Keratinocyte (primary cell): ENCODE measurements around the gene CACNA2D1.

Experiments
- CTCF ChIP-seq, 3 experiments: IDR thresholded peaks in 1 of 3; conservative IDR thresholded peaks in 1 of 3; optimal IDR thresholded peaks in 1 of 3; 2 replicates in 2 of 3; 3 replicates in 1 of 3; pipeline versions ENCODE3 to v1.5.1; 2011; ENCODE audit warnings: low read length in 3 of 3, mild to moderate bottlenecking in 3 of 3, moderate library complexity in 2 of 3, control low read depth in 1 of 3, inconsistent platforms in 1 of 3; ENCODE audit not compliant: insufficient read depth in 2 of 3; ENCODE audit errors: extremely low read depth in 1 of 3
- EZH2 ChIP-seq: IDR thresholded peaks from one replicate; pipeline ENCODE4 v1.6.1; 2012; ENCODE audit warnings: inconsistent platforms, mild to moderate bottlenecking, low read length, moderate library complexity

DNA sequence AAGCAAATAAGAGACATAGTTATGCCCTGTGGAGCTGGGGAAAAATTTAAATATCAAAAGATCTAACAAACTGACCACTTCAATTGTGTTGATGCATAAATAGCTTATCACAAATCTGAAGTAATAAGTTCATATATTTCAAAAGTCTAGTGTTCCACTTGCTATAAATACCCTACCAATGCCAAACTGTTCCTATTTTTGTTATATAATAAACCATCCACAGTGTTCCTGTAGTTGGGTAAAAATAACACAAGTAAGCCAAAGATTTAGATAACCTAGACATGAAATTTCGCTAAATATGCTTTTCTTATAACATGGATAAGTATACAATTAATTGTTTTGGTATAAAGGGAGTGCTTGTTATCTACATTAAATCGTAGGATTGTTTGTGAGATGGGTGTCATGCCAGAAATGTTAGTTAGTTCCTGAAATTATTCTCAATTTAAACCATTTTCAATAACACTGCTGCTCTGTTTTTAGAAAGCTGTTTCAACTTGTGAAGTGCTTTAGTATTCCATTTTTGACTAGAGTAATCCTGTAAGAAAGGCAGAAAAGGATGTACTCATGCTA is 85.5 kb downstream of the CACNA2D1 start:
- no peak for TF ChIP-seq CTCF (optimal IDR thresholded peaks at IDR 0.05 in 1 of 3, IDR thresholded peaks at IDR 0.05 in 1 of 3, conservative IDR thresholded peaks at IDR 0.05 in 1 of 3; ENCODE audit: extremely low read depth in 1 of 3, insufficient read depth in 2 of 3, low read length in 3 of 3)
- TF ChIP-seq EZH2, result no peak
